Tibial artery (tissue), 4 donors: ENCODE measurements around the gene KRTAP1-3.

ENCODE experiments used
- DNase-seq, 2 donors: peaks; one replicate each; pipeline ENCODE4 v3.0.0-alpha.2; 2019
- H3K27ac ChIP-seq, 2 donors: fragments of 200-600 bp; sonication (generic) in 1 of 2; 1 replicate in 1 of 2; 2 replicates in 1 of 2; pipeline ENCODE4 v1.5.1; 2018 to 2019; ENCODE audit warnings: mild to moderate bottlenecking in 1 of 2
- H3K27me3 ChIP-seq, 2 donors: fragments of 200-600 bp; sonication (generic) in 1 of 2; one replicate each; pipeline versions ENCODE4 v1.5.1 to v1.6.0; 2016 to 2019
- H3K36me3 ChIP-seq, 3 donors: fragments of 200-600 bp; sonication (generic) in 2 of 3; one replicate each; pipeline ENCODE4 v1.5.1; 2016 to 2019; ENCODE audit warnings: mild to moderate bottlenecking in 2 of 3
- H3K4me1 ChIP-seq, 4 donors: fragments of 200-600 bp; sonication (generic) in 2 of 4; 1 replicate in 3 of 4; 2 replicates in 1 of 4; pipeline ENCODE4 v1.5.1; 2016 to 2019
- H3K4me3 ChIP-seq, 2 donors: fragments of 200-600 bp; sonication (generic) in 1 of 2; 1 replicate in 1 of 2; 2 replicates in 1 of 2; pipeline ENCODE4 v1.5.1; 2018 to 2019; ENCODE audit warnings: mild to moderate bottlenecking in 2 of 2
- H3K9me3 ChIP-seq, 3 donors: fragments of 200-600 bp; sonication (generic) in 1 of 3; one replicate each; pipeline ENCODE4 v1.5.1; 2016 to 2019
- intact Hi-C: fragments of 100-400 bp; cut with DNase I; formaldehyde crosslinking; loops from one replicate; pipeline ENCODE4 v1.15.0; 2023; ENCODE audit warnings: low total_unique reads
- TF ChIP-seq, protein P1 (sequence below), 2 experiments: fragments of 200-600 bp in 1 of 2; fragments of 450-650 bp in 1 of 2; IDR thresholded peaks; one replicate each; pipeline ENCODE4 v1.5.1; 2017 to 2019; ENCODE audit warnings: antibody characterized with exemption in 2 of 2, mild to moderate bottlenecking in 1 of 2, moderate library complexity in 1 of 2

Gene KRTAP1-3

DNA sequence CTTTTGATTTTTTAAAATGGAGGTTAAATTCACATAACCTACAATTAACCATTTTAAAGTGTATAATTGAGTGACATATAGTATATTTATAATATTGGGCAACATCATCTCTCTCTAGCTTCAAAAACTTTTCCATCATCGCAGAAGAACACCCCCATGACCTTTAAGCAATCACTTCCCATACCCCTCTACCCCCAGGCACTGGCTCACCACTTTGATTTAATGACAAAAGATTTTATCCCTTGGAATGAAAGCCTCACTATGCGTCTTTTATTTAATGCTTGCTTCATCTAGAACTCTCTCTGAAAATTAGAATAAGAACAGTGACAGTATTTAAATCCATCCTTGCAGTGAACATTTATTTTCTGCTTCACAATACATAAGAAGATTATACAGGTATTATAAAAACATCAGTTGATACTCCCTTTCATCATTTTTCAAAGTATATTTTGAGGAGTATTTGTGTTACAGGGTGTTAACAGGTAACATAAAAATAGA is 3.2 kb upstream of the KRTAP1-3 start:
- H3K27ac ChIP-seq = no peak overlapping the region
- peaks cover 0 to 10% (median 5%) of the 10 kb centered on the region in 4 donors for H3K4me1 ChIP-seq
- no peaks in the 10 kb centered on the region for H3K27me3 ChIP-seq
- intact Hi-C loops = no loop called here
- H3K9me3 ChIP-seq = no peaks in the 10 kb centered on the region
- no peak for DNase-seq
- TF ChIP-seq, protein P1, sequence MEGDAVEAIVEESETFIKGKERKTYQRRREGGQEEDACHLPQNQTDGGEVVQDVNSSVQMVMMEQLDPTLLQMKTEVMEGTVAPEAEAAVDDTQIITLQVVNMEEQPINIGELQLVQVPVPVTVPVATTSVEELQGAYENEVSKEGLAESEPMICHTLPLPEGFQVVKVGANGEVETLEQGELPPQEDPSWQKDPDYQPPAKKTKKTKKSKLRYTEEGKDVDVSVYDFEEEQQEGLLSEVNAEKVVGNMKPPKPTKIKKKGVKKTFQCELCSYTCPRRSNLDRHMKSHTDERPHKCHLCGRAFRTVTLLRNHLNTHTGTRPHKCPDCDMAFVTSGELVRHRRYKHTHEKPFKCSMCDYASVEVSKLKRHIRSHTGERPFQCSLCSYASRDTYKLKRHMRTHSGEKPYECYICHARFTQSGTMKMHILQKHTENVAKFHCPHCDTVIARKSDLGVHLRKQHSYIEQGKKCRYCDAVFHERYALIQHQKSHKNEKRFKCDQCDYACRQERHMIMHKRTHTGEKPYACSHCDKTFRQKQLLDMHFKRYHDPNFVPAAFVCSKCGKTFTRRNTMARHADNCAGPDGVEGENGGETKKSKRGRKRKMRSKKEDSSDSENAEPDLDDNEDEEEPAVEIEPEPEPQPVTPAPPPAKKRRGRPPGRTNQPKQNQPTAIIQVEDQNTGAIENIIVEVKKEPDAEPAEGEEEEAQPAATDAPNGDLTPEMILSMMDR (IDR thresholded peaks at IDR 0.05) = no peak
- H3K36me3 ChIP-seq = no peaks in the 10 kb centered on the region
- H3K4me3 ChIP-seq = no peak overlapping the region

DNA sequence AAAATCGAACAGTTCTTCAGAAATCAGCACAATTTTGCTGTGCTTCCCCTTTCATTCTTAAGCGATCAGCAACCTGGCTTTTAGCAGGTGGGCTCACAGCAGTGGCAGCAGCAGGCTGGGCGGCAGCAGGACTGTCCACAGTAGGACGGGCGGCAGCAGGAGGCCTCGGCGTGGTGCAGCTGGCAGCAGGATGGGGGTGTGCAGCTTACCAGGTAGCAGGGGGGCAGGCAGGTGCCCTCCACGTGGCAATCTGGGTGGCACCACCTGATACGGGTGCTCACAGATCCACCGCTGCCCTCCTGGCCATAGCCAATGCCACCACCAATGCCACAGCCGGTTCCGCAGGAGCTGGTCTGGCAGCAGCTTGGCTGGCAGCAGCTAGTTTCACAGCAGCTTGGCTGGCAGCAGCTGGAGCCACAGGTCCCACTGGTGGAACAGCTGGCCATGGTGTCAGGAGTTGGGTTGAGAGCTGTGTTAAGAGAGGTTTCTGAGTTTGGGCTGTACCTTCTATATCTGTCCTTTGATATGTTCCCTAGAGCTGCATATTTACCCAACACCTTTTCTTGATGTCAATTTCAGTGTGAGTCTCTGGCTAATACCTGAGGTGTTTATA is 4.9 kb downstream of the KRTAP1-3 start, which contains the start of gene KRTAP1-4:
KRTAP1-4 (minus strand) TSS at position 563 of the 613 bp plus-strand sequence; CDS start at position 446, 117 bp downstream.
- no peak within 1 kb of the TSS for H3K4me3 ChIP-seq
- no peaks in the 10 kb centered on the region for H3K9me3 ChIP-seq
- no peaks in the 10 kb centered on the region for H3K36me3 ChIP-seq
- no peak for DNase-seq
- H3K27me3 ChIP-seq = peaks cover 0 to 9% of the 10 kb centered on the region in 2 donors
- TF ChIP-seq, protein P1 (IDR thresholded peaks at IDR 0.05) = no peak
- no peaks in the 10 kb centered on the region for H3K4me1 ChIP-seq
- no peak within 1 kb of the TSS for H3K27ac ChIP-seq
- intact Hi-C loops = no loop called here

DNA sequence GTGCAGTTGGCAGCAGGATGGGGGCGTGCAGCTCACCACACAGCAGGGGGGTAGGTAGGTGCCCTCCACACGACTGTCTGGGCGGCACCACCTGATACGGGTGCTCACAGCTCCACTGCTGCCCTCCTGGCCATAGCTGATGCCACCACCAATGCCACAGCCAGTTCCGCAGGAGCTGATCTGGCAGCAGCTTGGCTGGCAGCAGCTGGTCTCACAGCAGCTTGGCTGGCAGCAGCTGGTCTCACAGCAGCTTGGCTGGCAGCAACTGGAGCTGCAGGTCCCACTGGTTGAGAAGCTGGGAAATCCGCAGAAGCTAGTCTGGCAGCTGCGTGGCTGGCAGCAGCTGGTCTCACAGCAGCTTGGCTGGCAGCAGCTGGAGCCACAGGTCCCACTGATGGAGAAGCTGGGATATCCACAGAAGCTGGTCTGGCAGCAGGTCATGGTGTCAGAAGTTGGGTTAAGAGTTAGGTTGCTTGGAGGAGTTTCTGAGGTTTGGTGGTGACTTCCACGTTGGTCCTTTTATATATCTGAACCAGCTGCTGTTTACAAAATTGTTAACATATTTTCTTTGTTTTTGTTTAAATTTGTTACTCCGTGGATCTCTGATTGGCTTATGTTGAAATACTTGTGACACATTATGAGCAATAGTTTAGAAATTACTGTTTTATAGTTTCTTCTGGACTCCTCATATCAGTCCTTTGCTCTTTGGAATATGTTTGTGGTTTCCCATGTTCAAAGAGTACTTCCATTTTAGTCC is 7.8 kb downstream of the KRTAP1-3 start, which contains the start of gene KRTAP1-5:
KRTAP1-5 (minus strand) TSS at position 494 of the 757 bp plus-strand sequence; CDS start at position 441, 53 bp downstream.
- Histone ChIP-seq H3K27ac (no peak within 1 kb of the TSS), H3K4me3 (no peak within 1 kb of the TSS), H3K9me3 (no peaks in the 10 kb centered on the region), H3K27me3 (peaks cover 0 to 9% of the 10 kb centered on the region in 2 donors), H3K36me3 (no peaks in the 10 kb centered on the region), H3K4me1 (no peaks in the 10 kb centered on the region)
- TF ChIP-seq, protein P1 (IDR thresholded peaks at IDR 0.05) = no peak
- no peak for DNase-seq
- intact Hi-C loops = no loop called here

DNA sequence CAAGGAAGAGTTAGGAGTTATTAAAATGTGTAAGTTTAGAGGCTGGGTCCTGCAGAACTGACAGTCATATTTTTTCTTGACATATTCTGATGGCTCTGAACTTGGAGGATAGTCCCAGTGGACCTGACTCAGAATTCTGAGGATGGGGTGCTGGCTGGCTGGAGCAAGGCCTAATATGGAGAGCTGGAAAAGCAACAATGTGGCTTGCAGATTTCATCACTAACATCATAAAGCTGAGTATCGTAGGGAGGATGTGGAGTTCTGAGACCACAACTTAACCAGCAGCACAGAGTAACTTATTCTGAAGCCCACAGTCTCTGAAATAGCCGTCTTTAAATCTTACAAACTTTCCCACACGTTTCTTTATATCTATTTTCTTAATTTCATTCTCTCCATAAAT is 10.0 kb downstream of the KRTAP1-3 start:
- Histone ChIP-seq H3K27ac (no peak overlapping the region), H3K36me3 (no peaks in the 10 kb centered on the region), H3K4me3 (no peak overlapping the region), H3K9me3 (no peaks in the 10 kb centered on the region), H3K4me1 (no peaks in the 10 kb centered on the region), H3K27me3 (peaks cover 0 to 2% of the 10 kb centered on the region in 2 donors)
- TF ChIP-seq, protein P1 (IDR thresholded peaks at IDR 0.05) = no peak
- DNase-seq = no peak
- intact Hi-C loops = no loop called here

DNA sequence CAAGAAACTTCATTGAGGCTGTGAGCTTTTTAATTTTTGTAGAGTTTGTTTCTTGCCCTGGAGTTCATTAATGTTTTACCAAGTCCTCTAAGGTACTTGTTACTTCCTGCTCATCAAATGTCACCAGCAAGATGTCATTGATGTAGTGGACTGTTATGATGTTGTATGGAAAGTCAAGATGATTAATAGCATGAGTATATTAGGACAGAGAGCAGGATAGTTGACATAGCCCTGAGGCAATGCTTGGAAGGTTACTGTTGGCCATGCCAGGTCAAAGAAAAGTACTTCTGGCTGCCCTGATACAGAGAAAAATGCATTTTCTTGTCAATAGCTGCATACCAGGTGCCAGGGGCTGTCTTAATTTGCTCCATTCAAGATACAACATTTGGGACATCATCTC is 14.3 kb downstream of the KRTAP1-3 start:
- TF ChIP-seq, protein P1 (IDR thresholded peaks at IDR 0.05) = no peak
- H3K9me3 ChIP-seq = no peaks in the 10 kb centered on the region
- intact Hi-C loops = no loop called here
- H3K27me3 ChIP-seq = no peaks in the 10 kb centered on the region
- H3K36me3 ChIP-seq = no peaks in the 10 kb centered on the region
- H3K27ac ChIP-seq = no peak overlapping the region
- H3K4me1 ChIP-seq = no peaks in the 10 kb centered on the region
- H3K4me3 ChIP-seq = no peak overlapping the region
- no peak for DNase-seq
